Kidney epithelial cell (primary cell): ENCODE data around the gene DOCK3. TPM values are rescaled to one million over a fixed set of nuclear protein-coding genes. Genes with fewer than 3 reads are reported as not detected.

Experiments used
- DNase-seq: peaks from one replicate; pipeline ENCODE4 v3.0.0-alpha.2; 2010; ENCODE audit warnings: low read depth
- H3K27me3 ChIP-seq: 2 replicates; pipeline ENCODE4 v1.6.0; 2011; ENCODE audit warnings: low read length; ENCODE audit not compliant: control insufficient read depth, insufficient read depth
- H3K36me3 ChIP-seq: 2 replicates; pipeline ENCODE4 v1.5.1; 2011; ENCODE audit warnings: low read length; ENCODE audit not compliant: control insufficient read depth, insufficient read depth
- H3K4me3 ChIP-seq: 2 replicates; pipeline ENCODE4 v1.5.1; 2011; ENCODE audit warnings: low read depth, mild to moderate bottlenecking, control low read depth, low read length
- total RNA-seq: library from RNA; depleted of rRNA; stranded (reverse); fragments of >200 nt; gene quantifications from 2 replicates; pipeline ENCODE4 v1.2.3, GENCODE V29; 2015
- TF ChIP-seq, protein P1 (sequence below): IDR thresholded peaks from 2 replicates; pipeline ENCODE4 v1.5.1; 2011; ENCODE audit warnings: mild to moderate bottlenecking, moderate library complexity, low read length, control low read depth, inconsistent platforms; ENCODE audit not compliant: insufficient read depth, poor library complexity, severe bottlenecking

The DOCK3 gene
- total RNA-seq, 1 donor from 2014 or later, result 1.7 TPM

DNA sequence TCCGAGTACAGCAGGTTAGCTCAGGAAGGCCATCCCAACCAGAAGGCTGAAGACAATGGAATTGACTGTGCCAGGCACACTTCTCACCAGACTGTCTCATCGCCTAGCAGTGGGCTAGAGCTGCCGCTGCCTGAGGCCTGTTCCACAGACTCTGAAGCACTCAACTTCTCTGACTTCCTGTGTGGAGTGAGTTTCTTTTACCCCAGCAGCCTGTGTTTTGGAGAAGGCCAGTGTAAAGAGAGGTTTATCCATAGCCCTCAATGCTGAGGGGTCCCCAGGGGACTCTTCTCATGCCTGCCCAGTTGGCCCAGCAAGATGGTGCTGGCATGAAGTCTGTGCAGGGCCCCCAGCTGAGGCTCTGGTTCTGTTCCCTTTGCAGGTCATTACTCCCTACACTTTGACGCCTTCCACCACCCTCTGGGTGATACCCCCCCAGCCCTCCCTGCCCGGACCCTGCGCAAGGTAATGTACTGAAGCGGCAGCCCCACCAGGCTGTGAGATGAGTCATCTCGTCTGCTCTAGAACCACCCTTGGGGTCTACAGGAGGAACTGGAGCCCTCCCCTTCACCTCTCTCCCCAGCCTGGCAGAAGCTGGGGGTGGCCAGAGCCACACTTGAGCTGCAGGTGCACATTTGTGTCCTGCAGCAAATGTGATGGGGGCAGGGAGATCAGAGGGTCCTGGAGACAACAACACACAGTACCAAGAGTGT, 705.2 kb downstream of the DOCK3 start:
- Histone ChIP-seq H3K4me3 (no peak overlapping the region), H3K36me3 (no peaks in the 10 kb centered on the region), H3K27me3 (no peaks in the 10 kb centered on the region)
- TF ChIP-seq, protein P1, sequence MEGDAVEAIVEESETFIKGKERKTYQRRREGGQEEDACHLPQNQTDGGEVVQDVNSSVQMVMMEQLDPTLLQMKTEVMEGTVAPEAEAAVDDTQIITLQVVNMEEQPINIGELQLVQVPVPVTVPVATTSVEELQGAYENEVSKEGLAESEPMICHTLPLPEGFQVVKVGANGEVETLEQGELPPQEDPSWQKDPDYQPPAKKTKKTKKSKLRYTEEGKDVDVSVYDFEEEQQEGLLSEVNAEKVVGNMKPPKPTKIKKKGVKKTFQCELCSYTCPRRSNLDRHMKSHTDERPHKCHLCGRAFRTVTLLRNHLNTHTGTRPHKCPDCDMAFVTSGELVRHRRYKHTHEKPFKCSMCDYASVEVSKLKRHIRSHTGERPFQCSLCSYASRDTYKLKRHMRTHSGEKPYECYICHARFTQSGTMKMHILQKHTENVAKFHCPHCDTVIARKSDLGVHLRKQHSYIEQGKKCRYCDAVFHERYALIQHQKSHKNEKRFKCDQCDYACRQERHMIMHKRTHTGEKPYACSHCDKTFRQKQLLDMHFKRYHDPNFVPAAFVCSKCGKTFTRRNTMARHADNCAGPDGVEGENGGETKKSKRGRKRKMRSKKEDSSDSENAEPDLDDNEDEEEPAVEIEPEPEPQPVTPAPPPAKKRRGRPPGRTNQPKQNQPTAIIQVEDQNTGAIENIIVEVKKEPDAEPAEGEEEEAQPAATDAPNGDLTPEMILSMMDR, result no peak
- DNase-seq, result no peak

DNA sequence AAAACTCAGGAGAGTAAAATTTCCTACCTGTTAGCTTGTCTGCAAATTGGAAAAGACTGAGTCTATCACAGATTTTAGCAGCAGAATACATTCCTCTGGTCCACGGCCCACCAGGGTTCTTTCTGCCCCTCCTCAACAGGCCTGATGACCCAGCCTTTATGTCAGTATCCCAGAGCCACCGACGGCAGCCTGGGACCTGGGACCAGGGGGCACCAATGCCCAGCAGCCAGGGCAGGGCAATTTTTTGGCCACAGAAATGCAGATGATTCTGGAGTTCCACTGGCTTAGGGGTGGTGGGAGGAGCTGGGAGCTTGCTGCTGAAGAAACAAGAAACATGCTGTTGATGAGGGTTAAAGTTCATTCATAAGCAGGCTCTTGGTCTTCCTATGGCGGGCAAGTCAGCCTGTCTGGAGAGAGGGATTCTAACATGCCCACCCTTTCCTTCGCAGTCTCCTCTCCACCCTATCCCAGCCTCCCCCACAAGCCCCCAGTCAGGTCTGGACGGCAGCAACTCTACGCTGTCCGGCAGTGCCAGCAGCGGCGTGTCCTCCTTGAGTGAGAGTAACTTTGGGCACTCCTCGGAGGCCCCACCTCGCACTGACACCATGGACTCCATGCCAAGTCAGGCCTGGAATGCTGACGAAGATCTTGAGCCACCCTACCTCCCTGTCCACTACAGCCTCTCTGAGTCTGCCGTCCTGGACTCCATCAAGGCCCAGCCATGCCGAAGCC, 706.0 kb downstream of the DOCK3 start:
- no peaks in the 10 kb centered on the region for H3K36me3 ChIP-seq
- no peaks in the 10 kb centered on the region for H3K27me3 ChIP-seq
- no peak overlapping the region for H3K4me3 ChIP-seq
- TF ChIP-seq, protein P1, result no peak
- no peak for DNase-seq

DNA sequence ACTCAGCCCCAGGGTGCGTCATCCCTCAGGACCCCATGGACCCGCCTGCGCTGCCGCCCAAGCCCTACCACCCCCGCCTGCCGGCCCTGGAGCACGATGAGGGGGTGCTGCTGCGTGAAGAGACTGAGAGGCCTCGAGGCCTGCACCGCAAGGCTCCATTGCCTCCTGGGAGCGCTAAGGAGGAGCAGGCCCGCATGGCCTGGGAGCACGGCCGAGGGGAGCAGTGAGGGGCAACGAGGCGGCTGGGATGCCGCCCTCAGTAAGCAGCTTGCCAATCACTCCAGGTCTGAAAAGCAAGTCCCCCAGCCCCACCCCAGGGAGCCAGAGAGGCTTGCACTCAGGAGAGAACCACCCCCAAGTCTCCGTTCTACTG, 706.6 kb downstream of the DOCK3 start:
- TF ChIP-seq, protein P1, result no peak
- no peaks in the 10 kb centered on the region for H3K36me3 ChIP-seq
- no peak for DNase-seq
- no peaks in the 10 kb centered on the region for H3K27me3 ChIP-seq
- no peak overlapping the region for H3K4me3 ChIP-seq

DNA sequence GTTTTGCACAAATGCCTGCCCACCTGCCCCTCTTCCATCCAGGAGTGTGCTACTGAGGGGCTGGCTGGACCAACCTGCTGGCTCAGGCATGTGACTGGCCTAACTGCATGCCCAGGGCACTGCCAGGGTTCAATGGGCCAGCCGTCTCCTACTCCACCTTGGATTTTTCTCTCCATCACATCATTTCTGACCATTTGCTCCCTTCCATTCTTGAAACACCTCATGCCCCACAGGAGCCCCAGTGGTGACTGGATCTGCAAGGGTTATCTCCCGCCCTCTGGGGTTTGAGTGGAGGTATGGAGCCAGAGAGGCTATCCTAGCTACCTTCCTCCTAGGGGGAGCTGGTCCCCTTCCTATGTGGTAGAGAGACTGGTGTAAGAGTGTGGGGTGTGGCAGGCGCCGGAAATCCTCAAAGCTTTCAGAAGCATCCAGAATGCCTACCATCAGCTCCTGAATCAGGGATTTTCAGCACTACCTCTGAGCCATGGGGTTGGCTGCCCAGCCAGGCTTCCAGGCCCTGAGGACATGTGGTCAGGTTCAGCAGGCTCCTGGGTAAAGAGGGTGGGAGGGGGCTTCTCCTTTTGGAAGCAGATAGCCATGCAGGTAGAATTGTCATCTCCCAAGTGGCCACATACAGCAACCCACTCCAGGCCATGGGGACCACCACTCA, 707.5 kb downstream of the DOCK3 start:
- H3K27me3 ChIP-seq, result no peaks in the 10 kb centered on the region
- H3K36me3 ChIP-seq, result no peaks in the 10 kb centered on the region
- no peak overlapping the region for H3K4me3 ChIP-seq
- TF ChIP-seq, protein P1, result no peak
- no peak for DNase-seq

DNA sequence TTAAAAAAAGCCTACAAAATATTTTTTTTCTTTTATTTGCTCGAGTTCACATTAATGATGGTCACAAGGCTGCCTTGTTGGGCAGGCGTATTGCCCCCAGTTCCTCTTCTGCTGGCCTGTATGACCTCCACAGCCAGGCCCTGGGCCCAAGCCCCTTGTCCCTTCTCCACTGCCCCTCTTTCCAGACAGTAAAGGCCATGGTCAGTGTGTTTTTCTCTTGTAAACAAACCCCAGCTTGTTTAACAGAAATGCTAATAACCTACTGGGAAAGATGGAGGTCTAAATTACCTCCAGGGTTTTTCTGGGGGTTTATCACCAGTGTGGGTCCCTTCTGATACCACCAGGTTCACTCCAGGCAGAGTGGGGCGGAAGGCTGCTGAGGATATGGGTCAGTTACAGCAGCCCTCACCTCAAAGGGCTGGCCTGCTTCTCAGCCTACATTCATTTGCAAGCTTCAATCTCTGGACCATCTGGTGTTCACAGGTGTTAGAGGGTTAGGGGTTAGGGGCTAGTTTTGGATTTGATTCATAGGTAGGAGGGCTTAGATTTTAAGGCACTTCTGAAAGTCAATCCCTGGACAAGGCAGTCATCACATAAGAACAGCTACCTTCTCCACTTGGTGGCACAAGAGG, 708.3 kb downstream of the DOCK3 start:
- Histone ChIP-seq H3K36me3 (peaks cover 3% of the 10 kb centered on the region), H3K27me3 (no peaks in the 10 kb centered on the region), H3K4me3 (no peak overlapping the region)
- no peak for DNase-seq
- TF ChIP-seq, protein P1, result no peak
